Heart left ventricle (tissue), 13 donors: ENCODE measurements around the gene HGS.

Experiments used
- CTCF ChIP-seq, 12 donors: fragments of 200-600 bp; sonication (generic) in 4 of 12; IDR thresholded peaks; one replicate each; pipeline versions ENCODE4 v1.5.0 to v1.8.0; 2018 to 2022; ENCODE audit warnings: antibody characterized with exemption in 12 of 12, mild to moderate bottlenecking in 5 of 12
- POLR2A ChIP-seq, 2 donors: fragments of 450-650 bp; IDR thresholded peaks; one replicate each; pipeline ENCODE4 v1.6.1; 2017; ENCODE audit warnings: antibody characterized with exemption in 2 of 2, mild to moderate bottlenecking in 2 of 2, moderate library complexity in 2 of 2
- donor health status: ischemic (EF 13 %, LVEDD 7.1; RV severe dilation, severe dysfunction).
- donor health status: DM: no; HTN: yes; CAD: no.
- donor health status: DM: no; HTN: no; CAD: no.
- donor health status: ischemic (EF 25% LVEDD 6.9; RV normal size, moderate dysfunction).
- donor health status: ischemic (EF 25% LVEDD 5.7; RV mildly dilated, moderate dysfunction).
- donor health status: ischemic (EF 35%, LVEDD 5.7; RV mildly dilated, moderate dysfunction).
- donor health status: nonischemic (EF 11% LVEDD 7.7; RV severe dilation, severe dysfunction).
- donor health status: DM: yes; HTN: yes; CAD: no.
- donor health status: PGD.
- donor health status: ischemic (EF 29% LVEDD 5.4; RV normal size, mild dysfunction).
- donor health status: nonischemic (EF 23%, LVEDD 6.1; RV moderate dilation, normal function).

- TF ChIP-seq CTCF (IDR thresholded peaks at IDR 0.05) (no peak), POLR2A (IDR thresholded peaks at IDR 0.05) (no peak)
These were observed 35.7 kb upstream of the HGS start for GRCh38 chr17:81648013-81648706.
